Measurements from ENCODE around the gene PRKAR2B.

Gene PRKAR2B

GRCh38 chr7:107164092-107164491, 119.6 kb downstream of the PRKAR2B start:
- no peak for DNase-seq

- DNase-seq, result no peak
These were observed 120.8 kb downstream of the PRKAR2B start for GRCh38 chr7:107165341-107165740.

- DNase-seq, result no peak
These were observed 122.4 kb downstream of the PRKAR2B start for GRCh38 chr7:107166736-107167426.

GRCh38 chr7:107167483-107168232, 123.2 kb downstream of the PRKAR2B start:
- DNase-seq, result peak; percentile 56

GRCh38 chr7:107168233-107169119, 124.0 kb downstream of the PRKAR2B start, which contains the start of gene HBP1:
Gene HBP1, plus strand, starts transcription at chr7:107169003. Its CDS starts 10,891 bp downstream, at chr7:107179894.
- peak; percentile 97 for DNase-seq

GRCh38 chr7:107169120-107170050, 124.9 kb downstream of the PRKAR2B start:
- DNase-seq, result peak; percentile 94

- DNase-seq, result peak; percentile 56
These were observed 125.8 kb downstream of the PRKAR2B start for GRCh38 chr7:107170051-107170915.

- no peak for DNase-seq
These were observed 127.0 kb downstream of the PRKAR2B start for GRCh38 chr7:107171496-107171895.

- DNase-seq, result no peak
These were observed 127.9 kb downstream of the PRKAR2B start for GRCh38 chr7:107172276-107173032.

GRCh38 chr7:107173191-107173590, 128.7 kb downstream of the PRKAR2B start:
- peak; percentile 32 for DNase-seq

- no peak for DNase-seq
These were observed 129.3 kb downstream of the PRKAR2B start for GRCh38 chr7:107173691-107174406.

- DNase-seq, result no peak
These were observed 135.0 kb downstream of the PRKAR2B start for GRCh38 chr7:107179326-107180164.

- no peak for DNase-seq
These were observed 135.9 kb downstream of the PRKAR2B start for GRCh38 chr7:107180378-107180777.

GRCh38 chr7:107181172-107181571, 136.7 kb downstream of the PRKAR2B start:
- DNase-seq, result no peak

- no peak for DNase-seq
These were observed 141.2 kb downstream of the PRKAR2B start for GRCh38 chr7:107185716-107186115.

- no peak for DNase-seq
These were observed 141.7 kb downstream of the PRKAR2B start for GRCh38 chr7:107186240-107186639.

GRCh38 chr7:107187774-107188173, 143.3 kb downstream of the PRKAR2B start:
- no peak for DNase-seq

- no peak for DNase-seq
These were observed 145.6 kb downstream of the PRKAR2B start for GRCh38 chr7:107190090-107190489.

- DNase-seq, result no peak
These were observed 149.5 kb downstream of the PRKAR2B start for GRCh38 chr7:107194052-107194451.

Measured in NCI-H748 treated with DMSO at 0.1 percent for 48 hours (cell line).